Ascending aorta (tissue), 2 donors: Measurements from ENCODE around the gene KIF26B. TPM values are rescaled to one million over a fixed set of nuclear protein-coding genes. Genes with fewer than 3 reads are reported as not detected.

ENCODE experiments used
- DNase-seq, 2 donors: peaks; one replicate each; pipeline ENCODE4 v3.0.0-alpha.2; 2019; ENCODE audit warnings: low spot score in 2 of 2
- H3K27ac ChIP-seq, 2 donors: fragments of 200-600 bp; sonication (generic); one replicate each; pipeline ENCODE4 v1.5.1; 2016 to 2017; ENCODE audit warnings: mild to moderate bottlenecking in 1 of 2
- H3K27me3 ChIP-seq: fragments of 200-600 bp; sonication (generic); one replicate; pipeline ENCODE4 v1.5.1; 2017
- H3K36me3 ChIP-seq, 2 donors: fragments of 200-600 bp; sonication (generic); one replicate each; pipeline ENCODE4 v1.5.1; 2016
- H3K4me1 ChIP-seq, 2 donors: fragments of 200-600 bp; sonication (generic); one replicate each; pipeline ENCODE4 v1.5.1; 2016 to 2017; ENCODE audit warnings: mild to moderate bottlenecking in 1 of 2
- H3K4me3 ChIP-seq, 2 donors: fragments of 200-600 bp; sonication (generic); one replicate each; pipeline ENCODE4 v1.5.1; 2016 to 2017; ENCODE audit warnings: mild to moderate bottlenecking in 1 of 2
- H3K9me3 ChIP-seq, 2 donors: fragments of 200-600 bp; sonication (generic); one replicate each; pipeline ENCODE4 v1.5.1; 2016
- intact Hi-C: fragments of 100-400 bp; cut with DNase I; formaldehyde crosslinking; loops from one replicate; pipeline ENCODE4 v1.15.1; 2023
- total RNA-seq: library from RNA; depleted of rRNA; stranded (reverse); fragments of >200 nt; gene quantifications from one replicate; pipeline ENCODE4 v1.1.0, GENCODE V29; 2016
- TF ChIP-seq, protein P1 (sequence below), 3 experiments: fragments of 200-600 bp in 2 of 3; fragments of 450-650 bp in 1 of 3; sonication (generic) in 2 of 3; IDR thresholded peaks; one replicate each; pipeline ENCODE4 v1.5.1; 2016 to 2019; ENCODE audit warnings: antibody characterized with exemption in 3 of 3, mild to moderate bottlenecking in 1 of 3, moderate library complexity in 1 of 3

KIF26B gene
- total RNA-seq, 1 donor from 2014 or later: not detected

DNA sequence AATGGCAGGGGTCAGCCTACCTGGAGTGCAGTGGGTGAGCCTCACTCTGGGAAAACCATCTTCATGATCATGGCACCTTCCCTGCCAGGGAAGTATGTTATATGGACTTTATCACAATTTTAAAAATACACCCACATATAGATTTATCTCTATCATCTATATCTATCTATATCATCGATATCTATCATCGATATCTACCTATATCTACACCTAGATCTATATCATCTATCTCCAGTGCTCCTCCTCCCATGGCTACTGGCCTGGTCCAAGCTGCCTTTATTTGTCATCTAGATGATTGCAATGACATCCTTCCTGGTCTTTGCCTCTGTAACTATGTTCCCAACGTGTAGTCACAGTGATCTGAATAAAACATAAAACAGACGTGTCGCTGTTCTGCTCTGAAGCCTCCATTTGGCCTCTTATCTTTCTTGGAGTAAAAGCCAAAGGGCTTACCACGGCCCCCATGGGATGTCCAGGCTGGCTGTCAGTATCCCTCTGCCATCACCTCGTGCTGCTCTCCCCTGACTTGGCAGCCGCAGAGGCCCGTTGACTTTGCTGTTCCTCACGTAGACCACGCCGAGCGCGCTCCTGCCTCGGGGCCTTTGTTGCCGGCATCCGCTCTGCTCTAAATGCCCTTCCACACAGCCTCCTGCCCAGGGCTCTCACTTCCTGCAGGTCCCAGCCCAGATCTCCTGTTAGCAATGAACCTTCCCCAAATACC, 20.6 kb upstream of the KIF26B start:
- intact Hi-C loops: no loop called here
- H3K27ac ChIP-seq: no peak overlapping the region
- H3K4me1 ChIP-seq: no peaks in the 10 kb centered on the region
- DNase-seq: no peak
- H3K9me3 ChIP-seq: no peaks in the 10 kb centered on the region
- no peaks in the 10 kb centered on the region for H3K36me3 ChIP-seq
- TF ChIP-seq, protein P1, sequence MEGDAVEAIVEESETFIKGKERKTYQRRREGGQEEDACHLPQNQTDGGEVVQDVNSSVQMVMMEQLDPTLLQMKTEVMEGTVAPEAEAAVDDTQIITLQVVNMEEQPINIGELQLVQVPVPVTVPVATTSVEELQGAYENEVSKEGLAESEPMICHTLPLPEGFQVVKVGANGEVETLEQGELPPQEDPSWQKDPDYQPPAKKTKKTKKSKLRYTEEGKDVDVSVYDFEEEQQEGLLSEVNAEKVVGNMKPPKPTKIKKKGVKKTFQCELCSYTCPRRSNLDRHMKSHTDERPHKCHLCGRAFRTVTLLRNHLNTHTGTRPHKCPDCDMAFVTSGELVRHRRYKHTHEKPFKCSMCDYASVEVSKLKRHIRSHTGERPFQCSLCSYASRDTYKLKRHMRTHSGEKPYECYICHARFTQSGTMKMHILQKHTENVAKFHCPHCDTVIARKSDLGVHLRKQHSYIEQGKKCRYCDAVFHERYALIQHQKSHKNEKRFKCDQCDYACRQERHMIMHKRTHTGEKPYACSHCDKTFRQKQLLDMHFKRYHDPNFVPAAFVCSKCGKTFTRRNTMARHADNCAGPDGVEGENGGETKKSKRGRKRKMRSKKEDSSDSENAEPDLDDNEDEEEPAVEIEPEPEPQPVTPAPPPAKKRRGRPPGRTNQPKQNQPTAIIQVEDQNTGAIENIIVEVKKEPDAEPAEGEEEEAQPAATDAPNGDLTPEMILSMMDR (IDR thresholded peaks at IDR 0.05): no peak
- H3K27me3 ChIP-seq: no peaks in the 10 kb centered on the region
- no peak overlapping the region for H3K4me3 ChIP-seq

DNA sequence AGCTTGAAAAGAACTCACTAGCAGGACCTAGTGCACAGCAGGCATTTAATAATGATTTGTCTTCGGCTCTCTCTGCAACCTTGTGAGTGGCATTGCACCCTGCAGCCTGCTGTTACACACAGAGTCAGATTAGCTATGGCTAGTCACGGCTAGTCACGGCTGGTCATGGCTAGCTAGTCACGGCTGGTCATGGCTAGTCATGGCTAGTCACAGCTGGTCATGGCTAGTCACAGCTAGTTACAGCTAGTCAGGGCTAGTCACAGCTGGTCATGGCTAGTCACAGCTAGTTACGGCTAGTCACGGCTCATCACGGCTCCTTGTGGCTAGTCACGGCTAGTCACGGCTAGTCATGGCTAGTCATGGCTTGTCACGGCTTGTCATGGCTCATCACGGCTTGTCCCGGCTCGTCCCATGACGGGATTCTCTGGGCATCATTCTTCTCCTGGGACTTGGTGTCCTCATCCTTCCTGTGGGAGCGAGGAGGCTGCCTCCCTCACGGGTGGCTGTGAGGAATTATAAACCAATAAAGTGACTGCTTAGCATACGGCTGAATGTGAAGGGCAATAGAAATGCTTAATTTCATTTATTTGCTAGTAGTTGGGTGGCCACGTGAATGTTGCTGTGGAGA, 12.5 kb upstream of the KIF26B start:
- no peak for DNase-seq
- TF ChIP-seq, protein P1 (IDR thresholded peaks at IDR 0.05): no peak
- H3K9me3 ChIP-seq: no peaks in the 10 kb centered on the region
- H3K4me1 ChIP-seq: no peaks in the 10 kb centered on the region
- H3K27me3 ChIP-seq: no peaks in the 10 kb centered on the region
- H3K4me3 ChIP-seq: no peak overlapping the region
- no peaks in the 10 kb centered on the region for H3K36me3 ChIP-seq
- intact Hi-C loops: no loop called here
- no peak overlapping the region for H3K27ac ChIP-seq

DNA sequence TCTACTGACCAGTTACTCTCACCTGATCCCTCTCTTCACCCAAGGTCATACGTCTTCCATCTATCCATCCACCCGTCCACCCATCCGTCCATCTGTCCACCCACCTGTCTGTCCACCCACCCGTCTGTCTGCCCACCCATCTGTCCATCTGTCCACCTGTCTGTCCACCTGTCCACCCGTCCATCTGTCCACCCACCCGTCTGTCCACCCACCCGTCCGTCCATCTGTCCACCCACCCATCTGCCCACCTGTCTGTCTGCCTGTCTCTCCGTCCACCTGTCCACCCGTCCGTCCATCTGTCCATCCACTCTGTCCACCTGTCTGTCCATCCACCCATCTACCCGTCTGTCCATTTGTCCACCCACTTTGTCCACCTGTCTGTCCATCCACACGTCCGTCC, 11.8 kb upstream of the KIF26B start:
- Histone ChIP-seq H3K4me1 (no peaks in the 10 kb centered on the region), H3K36me3 (no peaks in the 10 kb centered on the region), H3K27ac (no peak overlapping the region), H3K9me3 (no peaks in the 10 kb centered on the region), H3K4me3 (no peak overlapping the region), H3K27me3 (no peaks in the 10 kb centered on the region)
- intact Hi-C loops: no loop called here
- TF ChIP-seq, protein P1 (IDR thresholded peaks at IDR 0.05): no peak
- no peak for DNase-seq

DNA sequence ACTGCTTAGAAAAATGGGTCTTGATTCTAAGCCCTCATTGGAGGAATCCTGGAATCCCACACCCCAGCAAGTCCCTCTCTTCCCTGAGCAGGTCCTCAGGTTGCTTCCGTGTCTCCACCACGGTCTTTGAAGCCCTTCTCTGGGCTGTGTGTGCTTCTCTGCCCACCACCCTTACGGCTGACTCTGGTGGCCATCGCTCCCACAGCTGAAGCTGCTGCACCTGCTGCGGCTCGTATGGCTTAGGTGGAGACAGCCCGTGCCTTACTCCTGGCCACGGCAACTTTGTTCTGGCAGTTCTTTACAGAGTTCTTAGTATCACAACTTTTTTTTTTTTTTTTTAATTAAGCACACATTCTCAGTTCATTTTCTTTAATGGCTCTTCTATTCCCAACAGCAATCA, 10.9 kb upstream of the KIF26B start:
- Histone ChIP-seq H3K4me3 (no peak overlapping the region), H3K27ac (no peak overlapping the region), H3K9me3 (no peaks in the 10 kb centered on the region), H3K36me3 (no peaks in the 10 kb centered on the region), H3K4me1 (no peaks in the 10 kb centered on the region), H3K27me3 (no peaks in the 10 kb centered on the region)
- intact Hi-C loops: no loop called here
- TF ChIP-seq, protein P1 (IDR thresholded peaks at IDR 0.05): no peak
- DNase-seq: no peak

DNA sequence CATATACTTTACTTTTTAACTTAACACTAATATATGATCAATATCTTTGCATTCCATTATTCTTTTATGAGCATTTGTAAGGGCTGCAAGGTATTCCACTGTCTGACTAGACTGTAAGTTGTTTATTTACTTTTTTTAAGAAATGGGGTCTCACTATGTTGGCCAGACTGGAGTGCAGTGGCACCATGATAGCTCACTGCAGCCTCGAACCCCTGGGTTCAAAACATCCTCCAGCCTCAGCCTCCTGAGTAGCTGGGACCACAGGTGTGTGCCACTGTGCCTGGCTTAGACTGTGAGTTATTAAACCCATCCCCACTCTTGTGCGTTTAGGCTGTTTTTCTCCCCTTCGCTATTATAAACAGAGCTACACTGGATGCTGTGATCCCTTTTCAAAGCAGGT, 6.7 kb upstream of the KIF26B start:
- no peaks in the 10 kb centered on the region for H3K27me3 ChIP-seq
- H3K27ac ChIP-seq: no peak overlapping the region
- TF ChIP-seq, protein P1 (IDR thresholded peaks at IDR 0.05): no peak
- DNase-seq: no peak
- H3K4me1 ChIP-seq: no peaks in the 10 kb centered on the region
- H3K36me3 ChIP-seq: no peaks in the 10 kb centered on the region
- intact Hi-C loops: no loop called here
- H3K9me3 ChIP-seq: no peaks in the 10 kb centered on the region
- H3K4me3 ChIP-seq: no peak overlapping the region
